H9 (cell line): ENCODE results near the gene DGCR8. TPM values are rescaled to one million over a fixed set of nuclear protein-coding genes. Genes with fewer than 3 reads are reported as not detected.

Experiments
- DNase-seq: peaks from one replicate; pipeline ENCODE4 v3.0.0-alpha.2; 2017
- H2AFZ ChIP-seq: one replicate; pipeline ENCODE4 v1.6.1; 2013; ENCODE audit warnings: mild to moderate bottlenecking, low read length, control low read depth, moderate library complexity
- H2AK5ac ChIP-seq: 2 replicates; pipeline ENCODE4 v1.6.1; 2013; ENCODE audit warnings: low read length, control low read depth, mixed read lengths; ENCODE audit not compliant: insufficient read length
- H2BK120ac ChIP-seq: one replicate; pipeline ENCODE4 v1.6.1; 2013; ENCODE audit warnings: low read depth, mild to moderate bottlenecking, low read length, control low read depth, inconsistent platforms; ENCODE audit not compliant: poor library complexity, severe bottlenecking
- H2BK12ac ChIP-seq: 2 replicates; pipeline ENCODE4 v1.6.1; 2013; ENCODE audit warnings: low read length, control low read depth, mixed read lengths, low read depth; ENCODE audit not compliant: insufficient read length
- H2BK15ac ChIP-seq: 2 replicates; pipeline ENCODE4 v1.6.1; 2013; ENCODE audit warnings: low read depth, low read length, control low read depth
- H2BK20ac ChIP-seq: one replicate; pipeline ENCODE4 v1.6.1; 2013; ENCODE audit warnings: low read depth, mild to moderate bottlenecking, low read length, control low read depth, inconsistent platforms; ENCODE audit not compliant: poor library complexity, severe bottlenecking
- H2BK5ac ChIP-seq: 2 replicates; pipeline ENCODE4 v1.6.1; 2013; ENCODE audit warnings: low read length, control low read depth, mixed read lengths; ENCODE audit not compliant: insufficient read length
- H3K14ac ChIP-seq: 2 replicates; pipeline ENCODE4 v1.6.1; 2013; ENCODE audit warnings: low read length, control low read depth; ENCODE audit not compliant: insufficient read depth
- H3K18ac ChIP-seq: 2 replicates; pipeline ENCODE4 v1.6.1; 2013; ENCODE audit warnings: low read depth, mild to moderate bottlenecking, mixed read lengths, low read length, control low read depth; ENCODE audit not compliant: insufficient read length
- H3K23ac ChIP-seq: 2 replicates; pipeline ENCODE4 v1.6.1; 2013; ENCODE audit warnings: low read length, control low read depth, mixed read lengths, low read depth; ENCODE audit not compliant: insufficient read length
- H3K23me2 ChIP-seq: 2 replicates; pipeline ENCODE4 v1.6.1; 2013; ENCODE audit warnings: low read depth, mild to moderate bottlenecking, mixed read lengths, low read length, control low read depth; ENCODE audit not compliant: insufficient read length, poor library complexity, severe bottlenecking
- H3K27ac ChIP-seq: 2 replicates; pipeline ENCODE4 v1.5.1; 2013; ENCODE audit warnings: low read length, control low read depth, mixed read lengths, low read depth; ENCODE audit not compliant: insufficient read length
- H3K27me3 ChIP-seq: 2 replicates; pipeline ENCODE4 v1.6.1; 2013; ENCODE audit warnings: low read length, control low read depth, inconsistent platforms; ENCODE audit not compliant: insufficient read depth
- H3K4ac ChIP-seq: 2 replicates; pipeline ENCODE4 v1.6.1; 2013; ENCODE audit warnings: low read depth, mild to moderate bottlenecking, control low read depth, inconsistent platforms, low read length, moderate library complexity
- H3K4me1 ChIP-seq: 2 replicates; pipeline ENCODE4 v1.6.1; 2013; ENCODE audit warnings: low read length, control low read depth, inconsistent platforms; ENCODE audit not compliant: insufficient read depth
- H3K4me2 ChIP-seq: 2 replicates; pipeline ENCODE4 v1.6.1; 2013; ENCODE audit warnings: low read length, control low read depth, mixed read lengths; ENCODE audit not compliant: insufficient read length, insufficient read depth
- H3K56ac ChIP-seq: 2 replicates; pipeline ENCODE4 v1.6.1; 2013; ENCODE audit warnings: low read depth, mild to moderate bottlenecking, mixed read lengths, low read length, control low read depth; ENCODE audit not compliant: insufficient read length
- H3K79me1 ChIP-seq: 2 replicates; pipeline ENCODE4 v1.6.1; 2013; ENCODE audit warnings: low read depth, mild to moderate bottlenecking, moderate library complexity, low read length, control low read depth, inconsistent platforms; ENCODE audit not compliant: insufficient read depth, poor library complexity, severe bottlenecking
- H3K79me2 ChIP-seq: 2 replicates; pipeline ENCODE4 v1.6.1; 2013; ENCODE audit warnings: low read length, control low read depth, inconsistent platforms; ENCODE audit not compliant: insufficient read depth
- H3K9ac ChIP-seq: 2 replicates; pipeline ENCODE4 v1.6.1; 2013; ENCODE audit warnings: low read length, control low read depth, mixed read lengths; ENCODE audit not compliant: insufficient read length; ENCODE audit errors: extremely low read depth
- H3K9me3 ChIP-seq: one replicate; pipeline ENCODE4 v1.6.1; 2013; ENCODE audit warnings: low read depth, low read length, inconsistent platforms; ENCODE audit not compliant: control insufficient read depth
- H3T11ph ChIP-seq: one replicate; pipeline ENCODE4 v1.6.1; 2013; ENCODE audit warnings: mild to moderate bottlenecking, low read length, control low read depth, inconsistent platforms
- H4K20me1 ChIP-seq: one replicate; pipeline ENCODE4 v1.6.1; 2013; ENCODE audit not compliant: control insufficient read depth, insufficient read length, insufficient read depth
- H4K5ac ChIP-seq: 2 replicates; pipeline ENCODE4 v1.6.1; 2013; ENCODE audit warnings: low read depth, mild to moderate bottlenecking, mixed read lengths, low read length, control low read depth; ENCODE audit not compliant: insufficient read length
- H4K8ac ChIP-seq: replicated peaks from 2 replicates; pipeline ENCODE4 v1.6.1; 2013; ENCODE audit warnings: low read length, control low read depth, mixed read lengths, low read depth; ENCODE audit not compliant: insufficient read length
- H4K91ac ChIP-seq: 2 replicates; pipeline ENCODE4 v1.6.1; 2013; ENCODE audit warnings: low read depth, mild to moderate bottlenecking, moderate library complexity, mixed read lengths, low read length, control low read depth; ENCODE audit not compliant: insufficient read length
- H3K27ac Mint-ChIP-seq, 3 experiments: 2 replicates in 2 of 3; 3 replicates in 1 of 3; pipeline ENCODE4 v1.8.0; 2020 to 2021; ENCODE audit warnings: mixed read lengths in 3 of 3, mild to moderate bottlenecking in 1 of 3, moderate library complexity in 1 of 3
- H3K27me3 Mint-ChIP-seq: 2 replicates; pipeline ENCODE4 v1.8.0; 2021; ENCODE audit warnings: low read depth, mild to moderate bottlenecking, moderate library complexity, mixed read lengths
- H3K36me3 Mint-ChIP-seq, 3 experiments: 2 replicates in 2 of 3; 3 replicates in 1 of 3; pipeline ENCODE4 v1.8.0; 2020 to 2021; ENCODE audit warnings: low read depth in 3 of 3, mixed read lengths in 3 of 3; ENCODE audit not compliant: insufficient read depth in 1 of 3
- H3K4me1 Mint-ChIP-seq, 2 experiments: 2 replicates each; pipeline ENCODE4 v1.8.0; 2020; ENCODE audit warnings: mixed read lengths in 2 of 2
- H3K4me3 Mint-ChIP-seq, 2 experiments: 2 replicates in 1 of 2; 3 replicates in 1 of 2; pipeline ENCODE4 v1.8.0; 2020 to 2021; ENCODE audit warnings: mild to moderate bottlenecking in 2 of 2, mixed read lengths in 2 of 2, moderate library complexity in 1 of 2
- H3K9me3 Mint-ChIP-seq, 2 experiments: 2 replicates in 1 of 2; 3 replicates in 1 of 2; pipeline ENCODE4 v1.8.0; 2020; ENCODE audit warnings: mild to moderate bottlenecking in 2 of 2, mixed read lengths in 2 of 2, moderate library complexity in 1 of 2
- WGBS: extraction: QIAGEN DNeasy Blood & Tissue Kit; methylation state at CpG from one replicate; pipeline ENCODE4 v1.1.7; 2013; ENCODE audit warnings: missing lambda C conversion rate, low lambda C conversion rate, mixed read lengths; ENCODE audit not compliant: insufficient read length; ENCODE audit errors: extremely low coverage; 5-methylcytosine and 5-hydroxymethylcytosine counted together
- total RNA-seq: library from RNA; stranded (reverse); gene quantifications from 2 replicates; pipeline ENCODE4 v1.2.1, GENCODE V29; 2021
- TF ChIP-seq, protein P1 (sequence below): fragments of 200-600 bp; sonication (generic); conservative IDR thresholded peaks from 3 replicates; pipeline ENCODE4 v1.8.0; 2021; ENCODE audit warnings: antibody characterized with exemption, mild to moderate bottlenecking

The DGCR8 gene
- total RNA-seq, 1 experiment from 2014 or later, result 74.5 TPM

GRCh38 chr22:20156611-20157429 is 76.8 kb downstream of the DGCR8 start:
- no peaks in the 10 kb centered on the region for H3K27me3 ChIP-seq

More at GRCh38 chr22:20156611-20157429, 76.8 kb downstream of the DGCR8 start:
- H3K27ac ChIP-seq, result no peak overlapping the region
- H2AFZ ChIP-seq, result no peak overlapping the region
- H2AK5ac ChIP-seq, result no peak overlapping the region
- no peak overlapping the region for H2BK12ac ChIP-seq
- no peak overlapping the region for H3K23ac ChIP-seq
- no CpG with 5 or more reads among the region's 17 CpGs for WGBS
- H3K4me2 ChIP-seq, result no peak overlapping the region
- H3K79me1 ChIP-seq, result no peaks in the 10 kb centered on the region
- H3K4ac ChIP-seq, result no peak overlapping the region
- H2BK20ac ChIP-seq, result no peak overlapping the region
- no peak overlapping the region for H3T11ph ChIP-seq
- H4K91ac ChIP-seq, result no peak overlapping the region
- no peak overlapping the region for H3K18ac ChIP-seq
- H4K20me1 ChIP-seq, result no peaks in the 10 kb centered on the region
- H4K8ac ChIP-seq, result no peak overlapping the region
- no peaks in the 10 kb centered on the region for H3K4me1 ChIP-seq
- H3K9me3 Mint-ChIP-seq, result no peaks in the 10 kb centered on the region
- no peak overlapping the region for H3K9ac ChIP-seq
- H2BK5ac ChIP-seq, result no peak overlapping the region
- H3K23me2 ChIP-seq, result peaks cover 5% of the 10 kb centered on the region
- no peak overlapping the region for H4K5ac ChIP-seq
- H3K9me3 ChIP-seq, result no peaks in the 10 kb centered on the region
- no peak overlapping the region for H3K14ac ChIP-seq
- H3K36me3 Mint-ChIP-seq, result no peaks in the 10 kb centered on the region
- no peak overlapping the region for H3K56ac ChIP-seq
- no peak overlapping the region for H2BK120ac ChIP-seq
- peak; percentile 89 for DNase-seq
- no peak overlapping the region for H2BK15ac ChIP-seq
- H3K4me1 Mint-ChIP-seq, result peaks cover 6 to 14% of the 10 kb centered on the region in 2 experiments
- no peak overlapping the region for H3K27ac Mint-ChIP-seq
- H3K27me3 Mint-ChIP-seq, result no peaks in the 10 kb centered on the region
- TF ChIP-seq, protein P1, sequence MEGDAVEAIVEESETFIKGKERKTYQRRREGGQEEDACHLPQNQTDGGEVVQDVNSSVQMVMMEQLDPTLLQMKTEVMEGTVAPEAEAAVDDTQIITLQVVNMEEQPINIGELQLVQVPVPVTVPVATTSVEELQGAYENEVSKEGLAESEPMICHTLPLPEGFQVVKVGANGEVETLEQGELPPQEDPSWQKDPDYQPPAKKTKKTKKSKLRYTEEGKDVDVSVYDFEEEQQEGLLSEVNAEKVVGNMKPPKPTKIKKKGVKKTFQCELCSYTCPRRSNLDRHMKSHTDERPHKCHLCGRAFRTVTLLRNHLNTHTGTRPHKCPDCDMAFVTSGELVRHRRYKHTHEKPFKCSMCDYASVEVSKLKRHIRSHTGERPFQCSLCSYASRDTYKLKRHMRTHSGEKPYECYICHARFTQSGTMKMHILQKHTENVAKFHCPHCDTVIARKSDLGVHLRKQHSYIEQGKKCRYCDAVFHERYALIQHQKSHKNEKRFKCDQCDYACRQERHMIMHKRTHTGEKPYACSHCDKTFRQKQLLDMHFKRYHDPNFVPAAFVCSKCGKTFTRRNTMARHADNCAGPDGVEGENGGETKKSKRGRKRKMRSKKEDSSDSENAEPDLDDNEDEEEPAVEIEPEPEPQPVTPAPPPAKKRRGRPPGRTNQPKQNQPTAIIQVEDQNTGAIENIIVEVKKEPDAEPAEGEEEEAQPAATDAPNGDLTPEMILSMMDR, result peak; percentile 98
- no peaks in the 10 kb centered on the region for H3K79me2 ChIP-seq
- 0 out of 5 replicates have a peak overlapping the region, but pooled peaks of 1 of the 2 experiments have one; percentile 23 for H3K4me3 Mint-ChIP-seq
